NCI-H2227 (cell line): Measurements from ENCODE around the gene CUX1.
"Not testable (repeated sequence)": the region's sequence is repeated elsewhere in the genome, so short reads cannot be mapped to it uniquely, and the experiment has no call there.

Experiments
- DNase-seq: peaks from one replicate; lab custom pipeline; 2025; ENCODE audit not compliant: unreplicated experiment; lab: John Stamatoyannopoulos, UW

The CUX1 gene

GRCh38 chr7:101913247-101913721 is 95.9 kb downstream of the CUX1 start:
- DNase-seq, result no peak

DNA sequence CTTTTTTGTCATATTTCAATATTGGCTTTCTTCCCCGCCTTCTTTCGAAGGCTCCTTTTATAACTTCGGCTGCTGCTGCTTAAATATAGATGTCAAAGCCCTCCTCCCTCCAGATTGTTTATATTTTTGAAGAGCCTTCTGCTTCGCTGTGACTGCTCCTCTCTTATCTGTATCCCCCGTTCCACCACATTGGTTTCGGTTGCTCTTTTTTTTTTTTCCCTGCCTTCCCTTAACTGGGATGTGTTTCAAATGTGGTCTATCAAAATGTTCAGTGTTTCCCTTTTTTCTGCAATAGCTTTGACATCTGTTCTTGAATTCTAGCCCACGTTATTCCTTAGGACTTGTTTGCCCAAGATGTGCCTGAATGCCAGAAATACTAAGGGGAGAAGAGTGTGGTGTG is 96.4 kb downstream of the CUX1 start:
- DNase-seq, result no peak

DNA sequence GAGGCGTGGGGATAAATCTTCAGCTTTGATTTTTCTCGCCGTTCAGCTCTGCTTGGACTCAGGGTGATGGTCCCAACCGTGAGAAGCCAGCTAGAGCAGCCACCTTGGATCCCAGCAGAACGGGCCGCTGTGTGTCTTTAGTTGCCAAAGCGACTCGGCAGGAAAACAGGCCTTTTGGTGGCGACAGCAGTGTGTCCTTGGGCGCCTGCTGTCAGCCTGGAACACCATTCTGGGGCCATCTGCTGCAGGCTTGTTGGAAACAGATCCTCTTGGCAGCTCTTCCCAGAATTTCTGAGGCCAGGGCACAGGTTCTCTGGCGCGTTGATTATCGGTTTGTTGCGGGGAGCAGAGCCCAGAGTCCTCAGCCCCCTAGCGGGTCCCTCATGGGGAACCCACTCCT is 97.6 kb downstream of the CUX1 start:
- no peak for DNase-seq

DNA sequence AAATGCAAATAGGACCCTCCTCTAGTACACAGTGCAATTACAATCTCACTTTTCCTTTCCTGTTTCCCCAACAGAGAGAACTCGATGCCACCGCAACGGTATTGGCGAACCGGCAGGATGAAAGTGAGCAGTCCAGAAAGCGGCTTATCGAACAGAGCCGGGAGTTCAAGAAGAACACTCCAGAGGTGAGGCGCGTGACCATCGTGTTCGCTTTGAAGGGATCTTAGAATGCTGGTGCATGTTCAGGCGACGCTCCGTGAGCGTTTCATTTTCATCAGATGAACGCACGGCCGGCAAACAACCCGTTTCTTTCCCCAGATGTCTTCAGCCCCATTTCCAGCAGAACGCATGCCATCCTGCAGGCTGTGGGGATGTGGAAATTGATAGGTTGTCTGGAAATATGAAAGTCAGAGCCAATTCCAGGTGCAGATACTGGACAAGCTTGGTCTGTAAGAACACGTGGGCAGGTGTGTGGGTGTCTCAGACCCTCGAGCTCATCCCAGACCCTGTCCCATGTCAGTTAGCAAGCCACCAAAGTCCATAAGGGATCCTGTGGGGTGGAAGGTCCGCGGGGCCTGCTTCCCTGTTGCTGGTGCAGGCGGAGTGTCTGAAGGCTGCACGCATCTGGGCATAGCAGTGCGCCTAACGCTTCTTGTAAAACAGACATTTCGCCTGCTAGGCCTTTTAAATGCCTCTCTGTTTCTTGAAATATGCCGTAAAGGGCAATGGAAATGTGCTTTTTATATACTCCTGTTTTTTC is 98.8 kb downstream of the CUX1 start:
- DNase-seq, result no peak

DNA sequence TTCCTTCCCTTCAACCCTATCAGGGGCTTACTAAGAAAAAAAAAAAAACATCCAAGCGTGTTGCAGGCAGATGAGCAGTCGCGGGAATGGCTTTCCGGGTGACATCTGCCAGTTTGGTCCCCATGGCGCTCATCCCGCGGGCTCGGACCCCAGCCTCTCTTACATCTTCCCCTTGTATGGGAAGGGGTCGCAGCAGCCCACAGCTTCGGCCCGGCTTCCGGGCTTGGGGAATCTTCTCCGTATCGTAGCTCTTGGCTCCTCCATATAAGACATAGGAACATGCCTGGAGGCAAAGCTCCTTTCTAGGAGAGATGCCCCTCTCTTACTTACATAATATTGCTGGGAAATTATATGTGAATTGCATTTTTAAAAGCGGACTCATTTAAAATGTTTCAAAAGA is 99.5 kb downstream of the CUX1 start:
- DNase-seq, result no peak

- DNase-seq, result no peak
Measured at GRCh38 chr7:101917566-101917965, 100.1 kb downstream of the CUX1 start.

DNA sequence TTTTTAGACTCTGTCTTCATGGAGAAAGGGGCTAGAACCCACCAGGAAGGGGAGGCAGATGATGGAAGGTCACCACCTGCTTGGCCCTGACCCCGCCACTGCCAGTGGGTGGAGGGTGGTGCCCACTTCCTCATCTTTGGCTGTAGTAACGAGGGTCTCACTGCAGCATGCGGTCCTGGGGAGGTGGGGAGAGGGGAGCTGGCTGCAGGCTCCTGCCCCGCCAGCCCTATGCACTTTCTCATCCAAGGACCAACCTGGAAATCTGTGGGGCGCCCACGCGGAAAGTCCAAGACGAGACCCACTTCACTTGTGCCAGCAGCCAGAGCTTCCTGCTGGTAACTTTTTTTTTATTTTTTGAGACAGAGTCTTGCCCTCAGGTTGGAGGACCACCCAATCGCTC is 101.0 kb downstream of the CUX1 start:
- no peak for DNase-seq

DNA sequence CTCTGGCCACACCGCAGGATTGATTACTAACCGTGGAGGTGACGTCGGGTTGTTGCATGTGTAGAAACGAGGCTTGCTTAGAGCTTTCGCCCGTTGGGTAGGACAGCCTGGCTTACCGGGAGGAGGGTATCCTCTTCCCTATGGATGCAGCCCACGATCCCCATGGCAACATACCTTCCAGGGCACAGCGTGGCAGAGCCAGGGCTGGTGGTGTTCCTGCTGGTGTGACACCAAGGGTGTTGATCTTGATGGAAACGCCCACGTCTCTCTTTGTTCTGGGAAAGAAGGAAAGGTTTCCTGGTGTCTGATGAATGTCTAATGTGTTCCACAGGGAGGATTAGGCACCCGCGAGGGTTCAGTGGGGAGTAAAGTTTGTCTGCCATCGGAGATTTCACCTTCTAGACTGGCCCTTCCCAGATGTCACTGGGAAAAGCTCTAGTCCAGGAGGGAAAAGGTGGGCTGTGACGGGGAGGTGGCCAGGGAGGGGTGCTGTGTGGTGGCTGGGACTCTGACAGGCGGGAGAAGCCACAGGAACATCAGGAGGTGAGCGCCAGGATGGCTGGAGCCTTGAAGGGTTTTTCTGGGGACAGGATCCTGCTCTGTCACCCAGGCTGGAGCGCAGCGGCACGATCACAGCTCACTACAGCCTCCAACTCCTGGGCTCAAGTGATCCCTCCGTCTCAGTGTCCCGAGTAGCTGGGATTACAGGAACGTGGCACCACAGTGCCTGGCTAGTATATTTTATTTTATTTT is 102.1 kb downstream of the CUX1 start:
- DNase-seq, result no peak

DNA sequence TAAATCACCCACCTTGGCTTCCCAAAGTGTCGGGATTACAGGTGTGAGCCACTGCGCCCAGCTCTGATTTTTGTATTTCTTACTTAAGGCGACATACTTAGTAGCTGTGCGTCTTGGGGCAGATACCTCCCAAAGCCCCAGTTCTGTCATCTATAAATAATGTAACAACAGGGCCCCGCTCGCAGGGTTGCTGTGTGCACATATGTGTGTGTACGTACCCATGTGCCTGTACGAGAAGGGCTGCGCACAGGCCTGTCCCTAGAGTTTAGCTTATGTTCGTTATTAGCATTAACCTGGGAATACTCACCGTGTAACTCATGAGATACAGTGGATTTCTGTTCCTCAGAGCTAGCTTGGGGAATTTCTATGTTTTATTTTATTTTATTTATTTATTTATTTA is 103.6 kb downstream of the CUX1 start:
- no peak for DNase-seq

GRCh38 chr7:101921546-101922489 is 104.4 kb downstream of the CUX1 start:
- DNase-seq, result not testable (repeated sequence)

- no peak for DNase-seq
Measured at GRCh38 chr7:101922631-101923601, 105.5 kb downstream of the CUX1 start.

DNA sequence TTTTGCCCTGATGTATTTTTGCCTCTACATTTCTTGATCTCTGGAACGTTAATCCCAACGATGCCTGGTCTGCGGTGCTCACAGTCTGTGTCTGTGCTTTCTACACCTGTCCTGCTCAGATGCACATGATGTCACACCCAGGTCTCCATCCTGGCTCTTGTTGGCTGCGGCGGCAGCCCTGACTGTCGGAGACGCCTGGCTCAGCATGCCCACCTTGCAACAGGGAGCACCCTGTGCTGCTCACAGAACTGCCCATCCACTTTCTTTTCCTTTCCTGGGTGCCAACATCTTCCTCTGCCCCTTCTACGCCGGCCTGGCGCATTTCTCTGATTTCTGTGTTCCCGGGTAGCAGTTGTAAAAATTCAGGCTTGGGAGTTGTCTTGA is 106.2 kb downstream of the CUX1 start:
- DNase-seq, result no peak

DNA sequence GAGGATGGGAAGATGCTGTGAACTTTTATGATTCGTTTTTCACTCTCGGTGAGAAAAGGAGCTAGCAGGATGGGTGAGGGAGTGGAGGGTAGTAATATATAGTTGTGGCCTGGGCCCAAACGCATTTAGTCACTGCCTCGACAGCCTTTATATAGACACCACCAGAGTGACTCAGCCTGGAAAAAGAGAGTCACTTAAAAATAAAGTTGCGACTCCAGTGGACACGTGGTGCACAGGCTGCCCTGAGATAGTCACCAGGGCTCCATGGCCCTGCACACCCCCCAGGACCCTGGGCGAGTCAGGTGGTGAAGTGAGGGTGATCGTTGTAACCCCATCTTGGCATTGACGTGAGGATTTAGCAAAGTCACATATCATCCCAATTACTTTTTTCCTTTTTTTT is 106.7 kb downstream of the CUX1 start:
- DNase-seq, result no peak

GRCh38 chr7:101926265-101926664 is 108.8 kb downstream of the CUX1 start:
- no peak for DNase-seq

- no peak for DNase-seq
Measured at GRCh38 chr7:101927389-101927788, 110.0 kb downstream of the CUX1 start.

- DNase-seq, result peak; percentile 82
Measured at GRCh38 chr7:101927802-101928201, 110.4 kb downstream of the CUX1 start.

GRCh38 chr7:101929256-101929655 is 111.8 kb downstream of the CUX1 start:
- peak; percentile 25 for DNase-seq

DNA sequence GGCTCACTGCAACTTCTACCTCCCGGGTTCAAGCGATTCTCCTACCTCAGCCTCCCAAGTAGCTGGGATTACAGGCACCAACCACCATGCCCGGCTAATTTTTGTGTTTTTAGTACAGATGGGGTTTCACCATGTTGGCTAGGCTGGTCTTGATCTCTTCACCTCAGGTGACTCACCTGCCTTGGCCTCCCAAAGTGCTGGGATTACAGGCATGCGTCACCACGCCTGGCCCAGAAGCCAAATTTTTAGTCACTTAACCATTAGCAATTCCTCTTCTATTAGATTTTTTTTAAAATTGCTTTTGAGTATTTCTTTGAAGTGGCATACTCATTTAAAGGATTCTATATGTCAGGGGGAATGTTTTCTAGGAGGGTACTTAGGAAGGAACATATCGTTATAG is 112.5 kb downstream of the CUX1 start:
- DNase-seq, result not testable (repeated sequence)

- no peak for DNase-seq
Measured at GRCh38 chr7:101932083-101932482, 114.7 kb downstream of the CUX1 start.

- no peak for DNase-seq
Measured at GRCh38 chr7:101933028-101933427, 115.6 kb downstream of the CUX1 start.
